CD8-positive, alpha-beta memory T cell (primary cell): ENCODE measurements around the gene SAXO1. TPM values are rescaled to one million over a fixed set of nuclear protein-coding genes. Genes with fewer than 3 reads are reported as not detected.

ENCODE experiments used
- CTCF ChIA-PET: fragments of 350-600 bp; sonication (Branson Sonifier 250); formaldehyde crosslinking; loops from one replicate; lab custom pipeline; 2021; ENCODE audit warnings: antibody characterized with exemption; lab: Charles Lee
- POLR2A ChIA-PET: fragments of 350-600 bp; sonication (Branson Sonifier 250); formaldehyde crosslinking; loops from one replicate; lab custom pipeline; 2021; ENCODE audit warnings: antibody characterized with exemption; lab: Charles Lee
- DNase-seq, 5 donors: peaks; one replicate each; pipeline versions ENCODE4 v3.0.0 to v3.0.0-alpha.2; 2020 to 2022; ENCODE audit warnings: mixed read lengths in 1 of 5
- H3K27ac ChIP-seq: one replicate; pipeline ENCODE4 v1.7.0; 2013; ENCODE audit warnings: low read depth, mild to moderate bottlenecking, low read length, moderate library complexity
- H3K27me3 ChIP-seq: 2 replicates; pipeline ENCODE4 v1.7.0; 2013; ENCODE audit warnings: low read length, mild to moderate bottlenecking; ENCODE audit not compliant: insufficient read depth, poor library complexity, severe bottlenecking
- H3K36me3 ChIP-seq: 2 replicates; pipeline ENCODE4 v1.7.0; 2013; ENCODE audit warnings: mild to moderate bottlenecking, low read length, moderate library complexity; ENCODE audit not compliant: insufficient read depth
- H3K4me1 ChIP-seq: 2 replicates; pipeline ENCODE4 v1.7.0; 2013; ENCODE audit warnings: mild to moderate bottlenecking, low read length, moderate library complexity; ENCODE audit not compliant: insufficient read depth
- H3K4me3 ChIP-seq: 2 replicates; pipeline ENCODE4 v1.7.0; 2013; ENCODE audit warnings: mild to moderate bottlenecking, low read length
- H3K9me3 ChIP-seq: 2 replicates; pipeline ENCODE4 v1.7.0; 2013; ENCODE audit warnings: mild to moderate bottlenecking, low read length
- H3K27ac Mint-ChIP-seq, 8 donors: one replicate each; pipeline ENCODE4 v1.8.0; 2020 to 2021; ENCODE audit warnings: mixed read lengths in 8 of 8, mild to moderate bottlenecking in 6 of 8, inconsistent platforms in 3 of 8, moderate library complexity in 3 of 8
- H3K27me3 Mint-ChIP-seq, 2 donors: one replicate each; pipeline ENCODE4 v1.8.0; 2020 to 2021; ENCODE audit warnings: mixed read lengths in 2 of 2, mild to moderate bottlenecking in 1 of 2, moderate library complexity in 1 of 2
- H3K36me3 Mint-ChIP-seq, 3 donors: one replicate each; pipeline ENCODE4 v1.8.0; 2020 to 2021; ENCODE audit warnings: mixed read lengths in 3 of 3, inconsistent platforms in 1 of 3, mild to moderate bottlenecking in 1 of 3
- H3K4me1 Mint-ChIP-seq, 3 donors: one replicate each; pipeline ENCODE4 v1.8.0; 2020 to 2021; ENCODE audit warnings: mixed read lengths in 3 of 3, inconsistent platforms in 1 of 3, mild to moderate bottlenecking in 1 of 3
- H3K4me3 Mint-ChIP-seq, 7 donors: one replicate each; pipeline ENCODE4 v1.8.0; 2020 to 2021; ENCODE audit warnings: mixed read lengths in 7 of 7, mild to moderate bottlenecking in 6 of 7, moderate library complexity in 4 of 7, inconsistent platforms in 2 of 7
- H3K9me3 Mint-ChIP-seq, 5 donors: one replicate each; pipeline ENCODE4 v1.8.0; 2020 to 2022; ENCODE audit warnings: mixed read lengths in 5 of 5, mild to moderate bottlenecking in 3 of 5, moderate library complexity in 2 of 5, inconsistent platforms in 1 of 5
- polyA plus RNA-seq: library from polyadenylated mRNA; unstranded; fragments of 300-500 nt; fragmentation: Illumina TruSeq; gene quantifications from one replicate; pipeline ENCODE4 v1.2.3, GENCODE V29; 2021
- total RNA-seq, 2 experiments: library from RNA; stranded (reverse); gene quantifications; one replicate each; pipeline ENCODE4 v1.2.3, GENCODE V29; 2021

SAXO1 gene
- total and polyA plus RNA-seq, 3 experiments from 2014 or later: not detected

DNA sequence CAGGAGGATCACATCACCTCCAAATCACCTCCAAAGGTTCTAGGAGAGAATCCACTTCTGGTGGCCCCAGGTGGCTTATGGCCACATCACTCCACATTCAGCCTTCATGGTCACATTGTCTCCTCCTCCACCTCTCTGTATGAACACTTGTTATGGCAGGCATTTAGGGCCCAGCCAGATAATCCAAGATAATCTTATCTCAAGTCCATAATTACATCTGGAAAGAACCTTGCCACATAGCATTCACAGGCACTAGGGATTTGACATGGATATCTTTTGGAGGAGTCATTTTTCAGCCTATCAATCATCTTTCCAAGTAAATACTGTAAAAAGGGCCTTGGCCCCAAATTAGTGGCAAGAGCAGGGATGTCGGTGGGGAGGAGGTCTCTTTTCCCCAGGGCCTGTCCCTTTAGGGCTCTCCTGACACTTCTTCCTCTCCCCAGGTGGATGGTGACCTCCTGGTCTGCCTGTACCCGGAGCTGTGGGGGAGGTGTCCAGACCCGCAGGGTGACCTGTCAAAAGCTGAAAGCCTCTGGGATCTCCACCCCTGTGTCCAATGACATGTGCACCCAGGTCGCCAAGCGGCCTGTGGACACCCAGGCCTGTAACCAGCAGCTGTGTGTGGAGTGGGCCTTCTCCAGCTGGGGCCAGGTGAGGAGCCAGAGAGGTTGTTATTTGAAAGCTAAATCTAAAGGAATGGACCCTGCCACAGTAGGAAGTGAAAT, 140.9 kb downstream of the SAXO1 start:
- Mint-ChIP-seq H3K4me3 (no peak overlapping the region), H3K36me3 (peaks cover 0 to 17% (median 3%) of the 10 kb centered on the region in 3 donors), H3K27me3 (peaks cover 2 to 13% of the 10 kb centered on the region in 2 donors), H3K9me3 (peaks cover 8 to 19% (median 16%) of the 10 kb centered on the region in 5 donors), H3K27ac (no peak overlapping the region), H3K4me1 (peaks cover 4 to 12% (median 5%) of the 10 kb centered on the region in 3 donors)
- DNase-seq: no peak
- Histone ChIP-seq H3K27me3 (no peaks in the 10 kb centered on the region), H3K9me3 (no peaks in the 10 kb centered on the region), H3K36me3 (no peaks in the 10 kb centered on the region), H3K27ac (no peak overlapping the region), H3K4me3 (no peak overlapping the region), H3K4me1 (no peaks in the 10 kb centered on the region)
- POLR2A ChIA-PET: no interaction called here
- CTCF ChIA-PET: interaction anchor here (0.8 kb wide), 1 partner anchor 51 kb away, joined by 3 read pairs; no protein-coding TSS in a partner anchor

DNA sequence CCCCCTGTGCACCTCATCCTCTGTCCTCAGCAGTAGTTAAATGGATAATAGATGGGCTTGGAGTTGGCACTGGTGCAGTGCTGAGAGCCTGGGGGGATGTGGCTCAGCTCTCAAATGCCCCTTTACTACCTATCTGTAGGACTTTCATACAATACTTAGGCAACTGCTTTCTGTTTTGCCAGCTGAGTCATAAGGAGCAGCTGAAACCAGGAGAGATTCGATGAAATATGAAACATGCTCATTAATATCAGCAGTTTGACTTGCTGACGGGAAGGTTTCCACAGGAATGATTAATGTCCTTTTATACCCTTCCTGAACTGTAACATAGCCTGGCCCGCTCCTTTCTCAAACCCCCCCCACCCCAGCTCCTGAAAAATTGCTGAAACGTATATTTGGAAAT, 142.6 kb downstream of the SAXO1 start:
- DNase-seq: no peak
- Histone ChIP-seq H3K36me3 (no peaks in the 10 kb centered on the region), H3K4me1 (no peaks in the 10 kb centered on the region), H3K9me3 (no peaks in the 10 kb centered on the region), H3K27me3 (no peaks in the 10 kb centered on the region), H3K4me3 (no peak overlapping the region), H3K27ac (no peak overlapping the region)
- no peak overlapping the region for H3K27ac Mint-ChIP-seq
- POLR2A ChIA-PET: no interaction called here
- CTCF ChIA-PET: no interaction called here
- H3K36me3 Mint-ChIP-seq: peaks cover 0 to 7% (median 1%) of the 10 kb centered on the region in 3 donors
- peaks cover 4 to 13% of the 10 kb centered on the region in 2 donors for H3K27me3 Mint-ChIP-seq
- no peaks in the 10 kb centered on the region for H3K4me1 Mint-ChIP-seq
- no peak overlapping the region for H3K4me3 Mint-ChIP-seq
- H3K9me3 Mint-ChIP-seq: peaks cover 2 to 8% (median 6%) of the 10 kb centered on the region in 5 donors

DNA sequence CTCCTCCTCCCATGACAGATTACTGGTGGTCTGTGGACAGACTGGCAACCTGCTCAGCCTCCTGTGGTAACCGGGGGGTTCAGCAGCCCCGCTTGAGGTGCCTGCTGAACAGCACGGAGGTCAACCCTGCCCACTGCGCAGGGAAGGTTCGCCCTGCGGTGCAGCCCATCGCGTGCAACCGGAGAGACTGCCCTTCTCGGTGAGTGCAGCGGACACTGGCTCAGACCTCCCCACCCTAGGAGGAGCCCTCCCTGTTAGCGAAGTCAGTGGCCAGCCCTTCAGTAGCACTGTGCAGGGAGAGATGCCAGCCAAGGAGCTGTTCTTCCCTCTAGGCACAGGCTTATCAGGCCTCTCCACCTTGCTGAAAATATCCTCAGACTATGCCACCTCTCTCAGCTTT, 143.5 kb downstream of the SAXO1 start:
- DNase-seq: no peak
- H3K9me3 Mint-ChIP-seq: peaks cover 0 to 4% (median 3%) of the 10 kb centered on the region in 5 donors
- Histone ChIP-seq H3K36me3 (no peaks in the 10 kb centered on the region), H3K4me1 (no peaks in the 10 kb centered on the region), H3K9me3 (no peaks in the 10 kb centered on the region), H3K4me3 (no peak overlapping the region), H3K27ac (no peak overlapping the region), H3K27me3 (no peaks in the 10 kb centered on the region)
- ChIA-PET POLR2A (no interaction called here), CTCF (no interaction called here)
- H3K27ac Mint-ChIP-seq: no peak overlapping the region
- peaks cover 0 to 4% (median under 1%) of the 10 kb centered on the region in 3 donors for H3K36me3 Mint-ChIP-seq
- no peaks in the 10 kb centered on the region for H3K4me1 Mint-ChIP-seq
- no peak overlapping the region for H3K4me3 Mint-ChIP-seq
- peaks cover 4 to 13% of the 10 kb centered on the region in 2 donors for H3K27me3 Mint-ChIP-seq

DNA sequence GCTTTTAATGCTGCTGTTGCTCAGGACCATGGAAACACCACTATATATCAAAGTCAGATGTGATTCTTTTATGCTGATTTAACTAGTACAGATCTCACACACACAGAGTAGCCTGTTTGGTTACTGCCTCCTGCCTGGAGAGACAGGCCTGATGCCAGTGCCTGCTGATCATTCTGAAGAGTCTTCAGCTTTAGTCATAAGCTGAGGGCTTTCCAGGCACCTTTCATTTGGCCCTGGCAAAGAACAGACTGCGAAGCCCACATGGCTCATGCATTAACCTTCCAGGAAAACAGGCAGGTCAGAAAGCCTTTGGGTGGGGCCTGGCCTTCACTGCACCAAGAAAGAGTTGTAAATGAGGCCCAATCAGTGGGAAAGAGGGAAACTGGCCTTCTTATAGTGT, 144.7 kb downstream of the SAXO1 start:
- H3K9me3 ChIP-seq: no peaks in the 10 kb centered on the region
- H3K9me3 Mint-ChIP-seq: no peaks in the 10 kb centered on the region
- no peaks in the 10 kb centered on the region for H3K27me3 ChIP-seq
- H3K27me3 Mint-ChIP-seq: peaks cover 4 to 13% of the 10 kb centered on the region in 2 donors
- no peak overlapping the region for H3K4me3 ChIP-seq
- no peaks in the 10 kb centered on the region for H3K36me3 ChIP-seq
- H3K4me1 ChIP-seq: no peaks in the 10 kb centered on the region
- no peak overlapping the region for H3K4me3 Mint-ChIP-seq
- CTCF ChIA-PET: no interaction called here
- no peaks in the 10 kb centered on the region for H3K4me1 Mint-ChIP-seq
- no peaks in the 10 kb centered on the region for H3K36me3 Mint-ChIP-seq
- no peak for DNase-seq
- H3K27ac Mint-ChIP-seq: no peak overlapping the region
- POLR2A ChIA-PET: no interaction called here
- no peak overlapping the region for H3K27ac ChIP-seq

DNA sequence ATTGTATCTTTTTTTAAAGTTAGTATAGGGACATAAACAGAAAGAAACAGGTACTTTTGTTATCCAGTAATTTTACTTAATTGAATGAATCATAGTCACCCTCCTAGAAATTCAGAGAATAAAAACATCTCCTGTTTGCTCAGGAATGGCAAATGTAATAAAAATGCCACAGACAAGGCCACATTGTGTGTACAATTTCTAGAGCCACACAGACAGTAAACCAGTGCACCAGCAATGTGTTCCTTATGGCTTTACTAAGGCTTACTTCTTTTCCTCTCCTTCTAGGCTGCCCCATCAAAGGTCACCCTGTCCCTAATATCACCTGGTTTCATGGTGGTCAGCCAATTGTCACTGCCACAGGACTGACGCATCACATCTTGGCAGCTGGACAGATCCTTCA, 145.5 kb downstream of the SAXO1 start:
- no peak overlapping the region for H3K27ac ChIP-seq
- peaks cover 4 to 13% of the 10 kb centered on the region in 2 donors for H3K27me3 Mint-ChIP-seq
- H3K36me3 Mint-ChIP-seq: no peaks in the 10 kb centered on the region
- no peak overlapping the region for H3K4me3 ChIP-seq
- H3K36me3 ChIP-seq: no peaks in the 10 kb centered on the region
- POLR2A ChIA-PET: no interaction called here
- H3K9me3 Mint-ChIP-seq: no peaks in the 10 kb centered on the region
- no peaks in the 10 kb centered on the region for H3K4me1 Mint-ChIP-seq
- no peaks in the 10 kb centered on the region for H3K4me1 ChIP-seq
- H3K27ac Mint-ChIP-seq: no peak overlapping the region
- no peak overlapping the region for H3K4me3 Mint-ChIP-seq
- CTCF ChIA-PET: no interaction called here
- no peaks in the 10 kb centered on the region for H3K9me3 ChIP-seq
- H3K27me3 ChIP-seq: no peaks in the 10 kb centered on the region
- DNase-seq: no peak

DNA sequence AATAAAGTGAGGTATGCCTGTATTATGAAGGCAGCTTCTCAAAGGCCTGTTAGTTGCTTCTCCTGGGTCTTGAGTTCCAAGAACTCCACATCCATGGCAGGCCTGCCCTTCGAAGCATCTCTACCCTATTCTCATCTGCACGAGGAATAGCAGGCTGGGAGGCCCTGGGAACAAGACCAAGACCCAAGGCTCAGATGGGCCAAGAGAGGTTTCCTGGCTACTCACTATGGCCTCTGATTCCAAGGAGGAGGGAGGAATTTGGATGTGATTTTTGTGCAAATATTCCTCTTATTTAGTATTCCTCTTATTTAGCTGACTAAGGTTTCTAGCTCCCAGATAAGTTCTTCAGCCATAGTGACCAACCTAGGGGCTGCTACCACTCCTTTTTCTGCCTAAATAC, 151.3 kb downstream of the SAXO1 start:
- ChIA-PET CTCF (no interaction called here), POLR2A (no interaction called here)
- H3K4me1 ChIP-seq: no peaks in the 10 kb centered on the region
- DNase-seq: no peak
- Mint-ChIP-seq H3K36me3 (no peaks in the 10 kb centered on the region), H3K4me3 (no peak overlapping the region), H3K27ac (no peak overlapping the region), H3K4me1 (no peaks in the 10 kb centered on the region), H3K27me3 (peaks cover 7 to 10% of the 10 kb centered on the region in 2 donors), H3K9me3 (peaks cover 0 to 4% (median 0%) of the 10 kb centered on the region in 5 donors)
- H3K9me3 ChIP-seq: no peaks in the 10 kb centered on the region
- no peaks in the 10 kb centered on the region for H3K27me3 ChIP-seq
- no peaks in the 10 kb centered on the region for H3K36me3 ChIP-seq
- no peak overlapping the region for H3K4me3 ChIP-seq
- no peak overlapping the region for H3K27ac ChIP-seq

DNA sequence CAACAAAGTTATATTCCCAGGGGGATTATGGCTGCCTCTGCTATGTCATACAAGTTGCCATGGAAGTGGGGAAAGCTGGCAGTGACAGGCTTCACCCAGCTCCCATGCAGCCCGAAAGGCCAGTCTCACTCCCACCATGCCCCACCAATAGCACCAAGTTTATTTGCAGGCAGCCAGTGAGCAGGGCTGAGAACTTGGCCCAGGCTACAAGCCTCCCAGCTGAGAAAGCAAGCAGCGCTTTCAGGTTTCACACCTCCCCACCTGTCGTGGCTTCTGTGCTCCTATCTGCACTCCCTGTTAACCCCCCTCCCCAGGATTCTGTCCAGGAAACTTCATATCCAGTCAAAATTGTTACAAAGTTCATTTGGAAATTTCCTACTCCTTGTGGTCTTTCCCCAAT, 155.0 kb downstream of the SAXO1 start:
- Histone ChIP-seq H3K27me3 (no peaks in the 10 kb centered on the region), H3K27ac (no peak overlapping the region), H3K9me3 (no peaks in the 10 kb centered on the region), H3K4me1 (no peaks in the 10 kb centered on the region), H3K36me3 (no peaks in the 10 kb centered on the region), H3K4me3 (no peak overlapping the region)
- POLR2A ChIA-PET: no interaction called here
- H3K4me1 Mint-ChIP-seq: no peaks in the 10 kb centered on the region
- H3K27me3 Mint-ChIP-seq: peaks cover 5 to 16% of the 10 kb centered on the region in 2 donors
- CTCF ChIA-PET: no interaction called here
- no peak for DNase-seq
- no peak overlapping the region for H3K4me3 Mint-ChIP-seq
- H3K27ac Mint-ChIP-seq: no peak overlapping the region
- peaks cover 0 to 9% (median 1%) of the 10 kb centered on the region in 5 donors for H3K9me3 Mint-ChIP-seq
- peaks cover 0 to 2% (median 0%) of the 10 kb centered on the region in 3 donors for H3K36me3 Mint-ChIP-seq
